ENCODE measurements around the gene ZNF470.

Gene ZNF470

DNA sequence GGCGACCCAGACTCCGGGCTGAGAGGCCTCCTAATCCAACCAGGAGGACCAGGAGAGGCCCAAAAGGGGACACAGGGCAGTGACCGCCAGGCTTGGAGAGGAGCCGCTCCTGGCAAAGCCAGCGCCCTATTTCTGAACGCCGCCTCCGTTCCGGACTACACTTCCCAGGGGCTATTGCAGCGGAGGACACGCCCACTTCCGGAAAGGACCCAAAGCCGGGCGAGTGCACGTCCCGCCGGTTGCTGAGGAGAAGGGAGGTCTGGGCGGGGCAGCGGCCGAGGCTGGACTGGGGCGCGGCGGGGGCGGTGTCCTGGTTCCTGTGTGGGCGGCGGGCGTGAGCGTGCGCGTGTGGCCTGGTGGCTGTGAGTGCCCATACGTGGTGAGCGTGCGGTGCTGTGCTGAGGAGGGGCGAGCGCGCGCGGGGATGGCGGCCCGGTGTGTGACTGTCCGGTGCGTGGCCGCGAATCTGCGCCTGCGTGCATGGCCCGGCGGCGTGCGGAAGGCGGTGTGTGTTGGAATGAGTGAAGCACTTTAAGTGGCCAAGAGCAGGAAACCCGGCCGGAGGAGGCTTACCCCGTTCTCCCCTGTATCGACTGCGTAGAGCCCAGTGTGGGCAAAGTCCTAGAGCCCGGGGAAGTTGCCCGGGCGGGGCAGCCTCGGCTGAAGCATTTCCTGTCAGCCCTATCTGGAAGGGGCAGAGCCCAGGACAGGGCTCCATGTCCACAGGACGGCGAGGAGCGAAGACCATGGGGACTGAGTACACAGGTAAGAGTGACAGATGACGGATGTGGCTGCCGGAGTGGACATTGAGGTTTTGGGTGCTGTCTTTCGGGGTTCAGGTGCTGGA lies at the start of gene ZNF470:
ZNF470 (plus strand) TSS at position 195 of the 847 bp plus-strand sequence. CDS start 2,844 bp downstream, outside the sequence.
- peak; percentile 42 to 55 for DNase-seq

- DNase-seq: no peak
Observed at GRCh38 chr19:56525214-56525860, 41.9 kb upstream of the ZNF470 start.

- DNase-seq: no peak
Observed at GRCh38 chr19:56537442-56537841, 29.8 kb upstream of the ZNF470 start.

DNA sequence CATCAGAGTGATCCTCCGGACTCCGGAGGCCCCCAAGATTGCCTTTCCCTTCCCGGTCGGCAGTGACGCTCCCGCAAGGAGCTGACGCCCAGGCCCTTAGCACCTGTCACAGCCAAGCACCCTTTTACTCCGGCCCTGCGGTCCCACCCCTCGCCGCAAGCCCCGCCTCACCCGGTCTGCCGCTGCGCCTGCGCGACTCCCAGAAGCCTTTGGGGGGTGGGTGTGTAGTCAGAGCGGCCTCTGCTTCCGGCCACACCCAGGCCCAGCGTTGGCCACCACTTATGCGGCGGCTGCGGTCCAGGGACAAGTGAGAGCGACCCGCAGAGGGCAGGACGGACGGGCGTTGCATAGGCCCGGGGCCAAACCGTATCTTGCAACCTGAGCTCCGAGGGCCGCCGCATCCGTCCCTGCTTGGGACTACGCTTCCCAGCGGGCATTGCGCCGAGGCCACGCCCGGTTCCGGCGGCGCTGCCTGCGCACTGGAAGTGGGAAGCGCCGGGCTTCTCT lies 29.0 kb upstream of the ZNF470 start:
- peak; percentile 8 to 41 for DNase-seq

GRCh38 chr19:56538761-56539263 lies 28.5 kb upstream of the ZNF470 start, which contains the start of gene ZFP28:
Gene ZFP28 (plus strand): TSS chr19:56538948. CDS start chr19:56539019, 71 bp downstream.
- no peak for DNase-seq

- no peak for DNase-seq
Observed at GRCh38 chr19:56543776-56544175, 23.5 kb upstream of the ZNF470 start.

GRCh38 chr19:56547535-56547934 lies 19.7 kb upstream of the ZNF470 start:
- DNase-seq: no peak

GRCh38 chr19:56554272-56554869 lies 12.9 kb upstream of the ZNF470 start:
- DNase-seq: no peak

GRCh38 chr19:56562766-56563165 lies 4.5 kb upstream of the ZNF470 start:
- DNase-seq: no peak

DNA sequence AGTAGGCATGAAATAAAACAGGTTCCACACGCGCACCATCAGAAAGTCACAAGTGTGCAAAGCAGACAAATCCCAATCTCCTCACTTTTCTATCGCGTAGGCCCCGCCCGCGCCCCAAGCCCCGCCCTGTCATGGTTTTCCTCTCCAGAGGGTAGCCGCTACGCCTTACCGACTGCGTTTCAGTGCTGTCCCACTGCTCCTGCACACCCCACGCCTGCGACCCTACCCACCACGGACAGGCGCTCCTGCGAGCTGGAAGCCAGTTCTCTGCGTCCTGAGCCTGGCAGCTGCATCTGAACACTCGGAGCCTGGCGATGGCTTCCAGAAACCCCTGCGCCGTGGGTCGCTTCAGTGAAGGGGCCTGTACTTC lies 379 bp upstream of the ZNF470 start:
- no peak for DNase-seq

- DNase-seq: no peak
Observed at GRCh38 chr19:56572589-56572988, 5.3 kb downstream of the ZNF470 start.

DNA sequence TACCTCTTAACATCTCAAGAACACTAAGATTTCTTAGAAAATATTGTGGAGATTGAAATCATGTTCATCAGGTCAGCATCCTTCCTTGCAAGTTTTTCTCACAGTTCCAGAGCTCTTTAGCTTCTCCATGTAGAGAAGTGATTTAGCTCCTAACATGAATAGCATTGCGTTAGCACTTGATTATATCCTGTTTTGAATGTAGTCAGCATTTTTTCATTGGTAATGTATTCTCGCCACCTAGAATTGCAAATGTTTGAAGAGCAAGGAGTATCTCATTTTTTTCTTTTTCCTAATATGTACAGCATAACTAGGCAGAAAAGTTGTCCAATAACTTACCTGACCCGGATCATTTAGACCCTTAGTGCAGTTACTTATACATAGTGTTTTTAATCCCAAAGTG lies 6.6 kb downstream of the ZNF470 start:
- no peak for DNase-seq

DNA sequence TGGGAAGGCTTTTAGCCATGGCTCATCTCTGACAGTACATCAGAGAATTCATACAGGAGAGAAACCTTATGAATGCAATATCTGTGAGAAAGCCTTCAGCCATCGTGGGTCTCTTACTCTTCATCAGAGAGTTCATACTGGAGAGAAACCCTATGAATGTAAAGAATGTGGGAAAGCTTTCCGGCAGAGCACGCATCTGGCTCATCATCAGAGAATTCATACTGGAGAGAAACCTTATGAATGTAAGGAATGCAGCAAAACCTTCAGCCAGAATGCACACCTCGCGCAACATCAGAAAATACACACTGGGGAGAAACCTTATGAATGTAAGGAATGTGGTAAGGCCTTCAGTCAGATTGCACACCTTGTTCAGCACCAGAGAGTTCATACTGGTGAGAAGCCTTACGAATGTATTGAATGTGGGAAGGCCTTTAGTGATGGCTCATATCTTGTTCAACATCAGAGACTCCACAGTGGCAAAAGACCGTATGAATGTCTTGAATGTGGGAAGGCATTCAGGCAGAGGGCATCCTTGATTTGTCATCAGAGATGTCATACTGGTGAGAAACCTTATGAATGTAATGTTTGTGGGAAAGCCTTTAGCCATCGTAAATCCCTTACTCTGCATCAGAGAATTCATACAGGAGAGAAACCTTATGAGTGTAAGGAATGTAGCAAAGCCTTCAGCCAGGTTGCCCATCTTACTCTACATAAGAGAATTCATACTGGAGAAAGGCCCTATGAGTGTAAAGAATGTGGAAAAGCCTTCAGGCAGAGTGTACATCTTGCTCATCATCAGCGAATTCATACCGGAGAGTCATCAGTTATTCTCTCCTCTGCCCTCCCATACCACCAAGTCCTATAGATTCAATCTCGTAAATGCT lies 10.7 kb downstream of the ZNF470 start:
- DNase-seq: no peak

DNA sequence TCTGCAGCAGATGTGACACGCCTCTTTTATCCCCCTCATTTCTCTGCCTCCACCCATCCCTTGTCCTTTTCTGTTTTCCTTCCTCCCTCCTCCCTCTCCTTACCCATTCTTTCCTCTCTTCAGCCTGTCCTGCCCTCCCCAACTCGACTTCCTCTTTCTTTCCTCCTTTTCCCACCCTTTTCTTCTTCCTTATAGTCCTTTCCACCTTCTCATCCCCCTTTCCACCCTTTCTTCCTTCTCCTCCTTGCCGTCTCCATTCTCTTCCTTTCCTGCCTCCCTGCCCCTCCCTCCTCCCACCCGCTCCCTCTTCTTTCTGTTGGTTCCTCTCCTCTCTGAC lies 27.1 kb downstream of the ZNF470 start:
- no peak for DNase-seq

DNA sequence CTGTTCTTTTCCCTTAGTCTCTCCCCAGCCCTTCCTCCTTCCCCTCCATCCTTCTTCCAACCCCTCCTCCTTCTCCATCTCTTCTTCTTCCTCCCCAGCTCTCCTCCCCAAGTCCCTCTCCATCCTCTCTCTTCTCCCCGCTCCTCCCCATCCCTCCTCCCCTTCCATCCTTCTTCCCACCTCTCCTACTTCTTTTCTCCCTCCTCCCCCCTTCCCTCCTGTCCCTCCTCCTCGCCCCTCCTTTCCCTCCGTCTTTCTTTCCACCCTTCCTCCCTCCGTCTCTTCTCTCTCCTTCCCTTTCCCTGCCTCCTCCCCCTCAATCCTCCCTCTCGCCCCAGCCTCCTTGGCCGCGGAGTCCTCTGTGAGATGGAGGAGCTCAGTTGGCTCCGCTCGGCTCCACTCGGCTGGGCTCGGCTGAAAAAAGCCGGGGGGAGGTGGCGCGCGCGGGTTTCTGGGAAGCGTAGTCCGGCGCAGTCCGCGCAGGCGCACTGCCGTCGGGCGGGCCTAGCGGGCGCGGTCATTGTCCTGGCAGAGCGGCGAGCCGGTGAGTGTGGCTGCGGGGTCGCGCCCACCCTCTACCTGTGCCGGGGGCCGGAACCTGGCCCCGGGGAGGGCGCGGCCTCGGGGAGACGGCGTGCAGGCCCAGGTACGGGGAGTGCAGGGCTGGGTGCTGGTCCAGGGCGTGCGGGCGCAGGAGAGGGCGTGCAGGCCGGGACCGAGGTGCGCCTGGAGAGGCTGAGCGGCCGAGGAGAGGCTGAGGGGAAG lies 27.7 kb downstream of the ZNF470 start, which contains the start of gene ZNF71:
ZNF71 (plus strand) TSS at position 520 of the 765 bp plus-strand sequence. CDS start 6,257 bp downstream, outside the sequence.
- DNase-seq: peak; percentile 54 to 75

DNA sequence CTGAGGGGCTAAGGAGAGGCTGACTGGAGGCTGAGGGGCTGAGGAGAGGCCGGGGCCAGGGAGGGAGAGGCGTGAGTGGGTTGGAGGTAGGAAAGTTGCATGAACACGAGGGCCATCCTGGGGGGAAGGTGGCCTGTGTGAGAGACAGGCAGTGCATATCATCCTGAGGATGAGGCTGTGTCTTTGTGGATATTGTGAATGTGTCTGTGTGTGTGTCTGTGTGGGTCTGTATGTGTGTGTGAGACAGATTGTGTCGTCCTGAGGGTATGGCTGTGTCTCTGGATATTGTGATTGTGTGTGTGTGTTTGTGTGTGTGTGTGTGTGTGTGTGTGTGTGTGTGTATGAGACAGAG lies 28.3 kb downstream of the ZNF470 start:
- DNase-seq: no peak

- no peak for DNase-seq
Observed at GRCh38 chr19:56596676-56597075, 29.4 kb downstream of the ZNF470 start.

DNA sequence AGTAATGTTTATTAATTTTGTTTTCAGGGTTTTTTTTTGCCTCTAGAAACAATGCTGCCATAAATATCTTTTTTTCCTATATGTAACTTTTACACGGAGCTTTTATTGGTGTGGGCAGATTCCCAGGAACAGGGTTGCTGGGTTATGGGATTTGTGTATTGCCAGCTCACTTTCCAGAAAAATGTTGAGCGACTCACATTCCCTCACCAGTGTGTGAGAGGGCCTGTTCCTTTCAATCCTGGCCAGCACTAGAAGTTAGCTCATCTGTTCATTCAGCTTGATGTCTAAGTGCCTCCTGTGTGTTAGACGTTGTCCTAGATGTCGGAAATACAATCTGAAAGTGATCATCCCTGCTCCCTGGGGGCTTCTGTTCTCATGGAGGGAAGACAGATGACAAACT lies 30.4 kb downstream of the ZNF470 start:
- DNase-seq: no peak

DNA sequence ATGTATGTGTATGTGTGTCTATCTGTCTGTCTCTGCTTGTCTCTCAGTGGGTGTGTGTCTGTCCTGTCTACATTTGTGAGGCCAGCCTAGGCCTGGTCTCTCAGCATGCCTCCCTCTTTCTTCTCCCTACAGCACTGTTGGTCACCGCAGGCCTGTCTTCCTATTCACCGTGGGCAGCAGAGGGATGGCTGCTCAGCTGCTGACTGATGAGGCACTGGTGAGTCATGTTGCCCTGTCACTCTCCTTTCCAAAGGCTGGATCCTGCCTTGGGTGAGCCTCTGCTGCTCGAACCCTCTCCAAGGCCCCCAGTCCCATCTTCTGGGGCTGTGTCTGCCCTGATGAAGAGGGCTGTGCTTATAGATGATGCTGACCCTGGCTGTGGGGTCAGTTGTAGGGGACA lies 34.1 kb downstream of the ZNF470 start:
- DNase-seq: no peak

DNA sequence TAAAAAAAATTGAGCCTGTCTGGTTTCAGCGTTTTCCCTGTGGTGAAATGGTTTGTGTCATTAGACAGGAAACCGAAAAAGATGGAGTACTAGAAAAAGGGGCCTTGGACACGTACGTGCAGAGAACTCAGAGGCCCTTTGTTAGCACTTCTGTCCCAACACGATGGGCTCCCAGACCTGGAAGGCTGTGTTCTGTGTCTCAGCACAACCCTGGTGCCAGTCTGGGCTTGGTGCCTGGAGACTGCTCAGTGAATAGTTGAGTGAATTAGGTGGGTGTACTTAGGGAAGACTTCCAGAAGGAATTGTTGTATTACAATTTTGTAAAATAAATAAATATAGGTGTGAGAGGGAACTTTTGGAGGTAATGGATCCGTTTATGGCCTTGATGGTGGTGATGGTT lies 36.6 kb downstream of the ZNF470 start:
- DNase-seq: no peak

- DNase-seq: no peak
Observed at GRCh38 chr19:56608274-56608964, 41.2 kb downstream of the ZNF470 start.

All from NCI-H187 (cell line).